Activated T-helper 2 cell treated with anti-CD3 and anti-CD28 coated beads, Interferon-gamma antibody, Interleukin-2, Interleukin-4, amounts not matched to agents 10 μg/mL and 5 μg/mL and 100 μg/mL, durations not matched to agents 14 hours and 24 hours and 36 hours (primary cell): ENCODE data around the gene POMT2. TPM values are rescaled to one million over a fixed set of nuclear protein-coding genes. Genes with fewer than 3 reads are reported as not detected.
"Not testable (repeated sequence)": the region's sequence is repeated elsewhere in the genome, so short reads cannot be mapped to it uniquely, and the experiment has no call there.

Experiments used
- DNase-seq: peaks from one replicate; pipeline ENCODE4 v3.0.0; 2021; ENCODE audit warnings: low spot score
- H3K27ac Mint-ChIP-seq: one replicate; pipeline ENCODE4 v1.8.0; 2021; ENCODE audit warnings: mixed read lengths
- H3K27me3 Mint-ChIP-seq: one replicate; pipeline ENCODE4 v1.8.0; 2021; ENCODE audit warnings: low read depth, mixed read lengths
- H3K36me3 Mint-ChIP-seq: one replicate; pipeline ENCODE4 v1.8.0; 2021; ENCODE audit warnings: low read depth, mixed read lengths
- H3K4me1 Mint-ChIP-seq: one replicate; pipeline ENCODE4 v1.8.0; 2021; ENCODE audit warnings: low read depth, mixed read lengths
- H3K4me3 Mint-ChIP-seq: one replicate; pipeline ENCODE4 v1.8.0; 2021; ENCODE audit warnings: low read depth, mild to moderate bottlenecking, moderate library complexity, mixed read lengths
- H3K9me3 Mint-ChIP-seq: one replicate; pipeline ENCODE4 v1.8.0; 2021; ENCODE audit warnings: mixed read lengths
- intact Hi-C: fragments of 100-400 bp; cut with micrococcal nuclease; formaldehyde crosslinking; loops from one replicate; pipeline ENCODE4 v1.15.1; 2023
- total RNA-seq: library from RNA; stranded (reverse); gene quantifications from 2 replicates; pipeline ENCODE4 v1.2.3, GENCODE V29; 2022

POMT2 gene
- total RNA-seq, 1 donor from 2014 or later, result 27.7 TPM

DNA sequence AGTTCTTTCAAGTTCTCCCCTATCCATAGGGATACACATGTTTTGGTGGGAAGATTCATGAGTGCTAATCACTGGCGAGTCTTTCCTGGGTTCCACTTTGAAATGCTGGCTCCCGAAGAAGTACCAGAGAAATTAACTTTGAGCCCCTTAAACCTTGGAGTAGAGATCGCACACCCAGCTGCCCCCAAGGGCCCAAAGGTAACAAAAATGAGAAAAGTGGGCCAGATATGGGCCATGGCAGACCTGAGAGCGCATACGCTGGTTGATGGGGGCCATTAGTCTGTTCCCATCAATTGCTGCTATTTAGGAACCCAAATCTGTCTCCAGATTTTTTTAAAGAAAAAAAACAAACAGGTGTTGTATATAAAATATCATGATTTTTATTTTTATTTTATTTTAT is 2.3 kb upstream of the POMT2 start:
- Mint-ChIP-seq H3K4me3 (no peak overlapping the region), H3K4me1 (peaks cover 20% of the 10 kb centered on the region), H3K27ac (no peak overlapping the region), H3K9me3 (no peaks in the 10 kb centered on the region), H3K36me3 (no peaks in the 10 kb centered on the region), H3K27me3 (no peaks in the 10 kb centered on the region)
- DNase-seq, result no peak
- intact Hi-C loops, result loop anchor here (5.0 kb wide), 1 partner anchor 384 kb away; the partner anchor contains the start of genes ALKBH1 and SLIRP

GRCh38 chr14:77322250-77322902 is 1.7 kb upstream of the POMT2 start:
- DNase-seq, result no peak
- H3K4me1 Mint-ChIP-seq, result peaks cover 20% of the 10 kb centered on the region
- intact Hi-C loops, result loop anchor here (5.0 kb wide), 1 partner anchor 385 kb away; the partner anchor contains the start of genes ALKBH1 and SLIRP
- no peaks in the 10 kb centered on the region for H3K9me3 Mint-ChIP-seq
- H3K27ac Mint-ChIP-seq, result peak overlapping the region; percentile 100
- peak overlapping the region; percentile 98 for H3K4me3 Mint-ChIP-seq
- no peaks in the 10 kb centered on the region for H3K36me3 Mint-ChIP-seq
- no peaks in the 10 kb centered on the region for H3K27me3 Mint-ChIP-seq

DNA sequence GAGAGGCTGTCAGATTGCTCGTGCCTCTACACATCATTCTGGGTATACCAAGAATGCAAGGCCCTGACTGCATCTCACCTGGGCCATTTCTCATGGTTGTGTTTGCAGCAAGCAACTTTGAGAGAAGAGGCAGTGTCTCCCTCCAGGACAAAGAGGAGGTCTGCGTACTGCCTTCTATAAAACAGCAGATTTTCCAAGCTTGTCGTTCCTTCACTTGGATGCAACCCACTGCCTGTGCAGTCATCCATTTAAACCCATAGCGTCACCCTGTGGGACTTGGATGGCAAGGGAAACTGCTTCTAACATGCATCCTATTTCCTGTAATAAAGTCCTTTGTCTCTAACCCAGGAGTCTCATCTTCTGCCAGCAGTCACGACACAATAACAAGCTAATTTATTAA is 1.3 kb downstream of the POMT2 start:
- no peak overlapping the region for H3K4me3 Mint-ChIP-seq
- DNase-seq, result no peak
- intact Hi-C loops, result no loop called here

GRCh38 chr14:77318756-77319155 is 1.9 kb downstream of the POMT2 start:
- H3K27me3 Mint-ChIP-seq, H3K36me3 Mint-ChIP-seq, intact Hi-C loops, DNase-seq, H3K9me3 Mint-ChIP-seq, H3K4me3 Mint-ChIP-seq, H3K27ac Mint-ChIP-seq: not testable (repeated sequence)
- peaks cover 20% of the 10 kb centered on the region for H3K4me1 Mint-ChIP-seq

More for the DNA sequence above, 1.3 kb downstream of the POMT2 start:
- Mint-ChIP-seq H3K27me3 (no peaks in the 10 kb centered on the region), H3K27ac (no peak overlapping the region), H3K9me3 (no peaks in the 10 kb centered on the region), H3K4me1 (peaks cover 20% of the 10 kb centered on the region), H3K36me3 (no peaks in the 10 kb centered on the region)

DNA sequence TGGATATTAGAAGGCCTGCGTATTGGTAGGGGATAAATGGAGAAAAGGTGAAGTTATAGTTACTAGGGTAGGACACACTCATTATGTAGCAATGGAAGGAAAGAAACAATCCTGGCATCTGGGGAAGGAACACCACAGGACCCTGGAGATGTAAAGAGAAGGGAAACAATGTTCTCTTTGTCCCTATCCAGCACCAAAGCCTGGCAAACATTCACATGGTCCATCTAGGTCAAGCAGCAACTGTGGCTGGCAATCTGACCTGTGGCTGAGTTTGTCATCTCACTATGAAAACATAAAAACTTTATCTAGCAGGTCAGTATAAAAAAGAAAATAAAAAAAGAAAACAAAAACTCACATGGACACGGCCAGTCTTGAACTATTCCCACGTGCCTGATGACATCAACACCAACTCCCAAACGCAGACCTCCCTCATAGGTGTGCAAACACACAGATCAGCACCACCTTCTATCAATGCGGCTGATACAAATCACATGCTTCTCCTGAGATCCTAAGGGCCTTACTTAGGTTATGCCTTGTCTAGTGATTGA is 2.6 kb downstream of the POMT2 start:
- Mint-ChIP-seq H3K4me1 (peaks cover 20% of the 10 kb centered on the region), H3K9me3 (no peaks in the 10 kb centered on the region), H3K36me3 (no peaks in the 10 kb centered on the region), H3K4me3 (no peak overlapping the region), H3K27me3 (no peaks in the 10 kb centered on the region), H3K27ac (no peak overlapping the region)
- no peak for DNase-seq
- intact Hi-C loops, result no loop called here

- no peaks in the 10 kb centered on the region for H3K9me3 Mint-ChIP-seq
- H3K4me3 Mint-ChIP-seq, result no peak overlapping the region
- no peak overlapping the region for H3K27ac Mint-ChIP-seq
- DNase-seq, result no peak
- no peaks in the 10 kb centered on the region for H3K27me3 Mint-ChIP-seq
- intact Hi-C loops, result loop anchor here (1.0 kb wide), 2 partner anchors 14 to 165 kb away; no protein-coding TSS in a partner anchor
- peaks cover 12% of the 10 kb centered on the region for H3K4me1 Mint-ChIP-seq
- H3K36me3 Mint-ChIP-seq, result no peaks in the 10 kb centered on the region
Measured at GRCh38 chr14:77316872-77317301, 3.8 kb downstream of the POMT2 start.

DNA sequence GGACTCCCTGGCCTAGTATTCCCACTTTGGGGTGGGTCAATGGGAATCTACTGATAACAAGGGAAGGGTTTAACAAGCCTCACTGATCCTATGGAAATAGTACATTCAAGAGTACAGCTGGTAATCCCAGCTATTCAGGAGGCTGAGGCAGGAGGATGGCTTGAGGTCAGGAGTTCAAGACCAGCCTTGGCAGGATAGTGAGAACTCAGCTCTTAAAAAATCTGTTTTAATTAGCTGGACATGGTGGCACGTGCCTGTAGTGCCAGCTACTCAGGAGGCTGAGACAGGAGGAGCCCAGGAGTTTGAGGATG is 4.5 kb downstream of the POMT2 start:
- no peak for DNase-seq
- Mint-ChIP-seq H3K27ac (no peak overlapping the region), H3K27me3 (no peaks in the 10 kb centered on the region), H3K4me1 (peaks cover 10% of the 10 kb centered on the region), H3K36me3 (no peaks in the 10 kb centered on the region), H3K4me3 (no peak overlapping the region), H3K9me3 (no peaks in the 10 kb centered on the region)
- intact Hi-C loops, result loop anchor here (1.0 kb wide), 2 partner anchors 13 to 164 kb away; no protein-coding TSS in a partner anchor

DNA sequence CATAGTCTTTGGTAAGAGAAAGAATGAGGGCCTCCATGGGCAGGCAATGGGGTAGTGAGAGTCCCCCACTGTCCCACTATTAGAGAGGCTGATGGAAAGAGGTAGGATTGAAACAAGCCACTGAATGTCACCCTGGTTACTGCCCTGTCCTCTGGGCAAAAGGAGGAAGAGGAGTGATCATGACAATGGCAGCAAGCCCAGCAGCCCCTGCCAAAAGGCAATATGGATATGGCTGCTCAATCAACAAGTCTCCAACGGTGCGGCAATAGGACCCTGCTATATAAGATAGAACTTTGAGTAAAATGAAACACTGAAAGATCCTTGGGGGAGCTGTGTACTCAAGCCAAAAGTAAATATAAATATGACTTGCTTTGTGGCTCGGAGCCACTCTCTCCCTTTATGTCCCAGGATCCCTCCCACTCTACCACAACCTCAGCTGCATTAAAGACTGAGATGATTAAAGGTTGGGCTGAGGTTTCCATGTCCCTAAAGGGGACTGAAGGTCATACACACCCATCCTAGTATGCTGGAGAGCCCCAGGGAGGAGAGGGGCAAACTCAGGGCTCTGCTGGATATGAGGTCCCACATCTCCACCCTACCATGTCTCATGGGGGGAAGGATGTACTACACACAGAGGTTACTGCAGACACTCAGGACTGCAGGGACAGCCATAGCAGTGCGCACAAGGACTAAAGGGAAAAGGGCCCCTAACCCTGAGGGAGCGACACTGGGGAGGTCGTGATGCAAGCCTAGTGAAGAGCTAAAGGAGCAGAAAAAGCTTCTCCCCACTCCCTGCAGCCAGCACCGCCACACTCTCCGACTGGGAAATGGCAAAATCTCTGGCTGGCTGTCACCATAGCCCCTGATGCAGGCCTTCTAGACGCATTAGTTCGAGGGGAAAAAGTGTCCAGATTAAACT is 5.9 kb downstream of the POMT2 start:
- Mint-ChIP-seq H3K36me3 (no peaks in the 10 kb centered on the region), H3K4me1 (peaks cover 6% of the 10 kb centered on the region), H3K27ac (no peak overlapping the region), H3K27me3 (no peaks in the 10 kb centered on the region), H3K9me3 (no peaks in the 10 kb centered on the region), H3K4me3 (no peak overlapping the region)
- intact Hi-C loops, result no loop called here
- no peak for DNase-seq

DNA sequence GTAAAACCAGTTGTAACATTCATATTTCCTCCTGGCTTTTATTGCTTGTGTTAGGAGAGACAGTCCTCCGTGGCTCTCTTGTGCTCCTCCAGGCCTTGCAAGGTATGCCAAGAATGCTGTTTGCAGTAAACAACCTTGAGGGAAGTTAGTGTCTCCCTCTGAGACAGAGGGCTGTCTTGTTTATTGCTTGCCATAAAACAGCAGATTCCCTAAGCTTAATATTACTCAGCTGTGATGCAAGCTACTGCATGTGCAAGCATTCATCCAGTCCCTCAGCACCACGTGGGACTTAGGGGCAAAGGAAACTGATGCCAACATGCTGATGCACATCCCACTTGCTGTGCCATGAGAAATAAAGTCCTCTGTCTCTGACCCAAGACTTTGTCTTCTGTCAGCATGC is 6.6 kb downstream of the POMT2 start:
- intact Hi-C loops, result no loop called here
- H3K4me1 Mint-ChIP-seq, result no peaks in the 10 kb centered on the region
- DNase-seq, result no peak
- no peak overlapping the region for H3K4me3 Mint-ChIP-seq
- no peaks in the 10 kb centered on the region for H3K27me3 Mint-ChIP-seq
- H3K9me3 Mint-ChIP-seq, result no peaks in the 10 kb centered on the region
- no peaks in the 10 kb centered on the region for H3K36me3 Mint-ChIP-seq
- no peak overlapping the region for H3K27ac Mint-ChIP-seq

- DNase-seq, result no peak
- Mint-ChIP-seq H3K36me3 (no peaks in the 10 kb centered on the region), H3K27ac (no peak overlapping the region), H3K4me1 (peaks cover 1% of the 10 kb centered on the region), H3K4me3 (no peak overlapping the region), H3K27me3 (no peaks in the 10 kb centered on the region), H3K9me3 (no peaks in the 10 kb centered on the region)
- intact Hi-C loops, result no loop called here
Measured at GRCh38 chr14:77313371-77313770, 7.3 kb downstream of the POMT2 start.

DNA sequence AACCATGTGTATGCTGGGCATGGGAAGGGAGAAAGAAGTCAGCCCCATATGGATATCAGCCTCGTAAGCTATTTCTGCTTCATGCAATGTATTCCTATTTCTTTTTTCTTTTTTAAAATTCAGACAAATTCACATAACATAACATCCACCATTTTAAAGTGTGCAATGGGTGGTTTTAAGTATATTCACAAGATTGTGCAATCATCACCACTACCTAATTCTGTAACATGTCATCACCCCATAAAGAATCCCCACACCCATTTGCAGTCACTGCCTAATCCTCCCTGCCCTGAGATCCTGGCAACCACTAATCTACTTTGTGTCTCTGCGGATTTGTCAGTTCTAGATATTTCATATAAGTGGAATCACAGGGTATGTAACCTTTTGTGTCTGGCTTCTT is 9.5 kb downstream of the POMT2 start:
- H3K27ac Mint-ChIP-seq, result no peak overlapping the region
- no peaks in the 10 kb centered on the region for H3K27me3 Mint-ChIP-seq
- no peaks in the 10 kb centered on the region for H3K9me3 Mint-ChIP-seq
- H3K4me1 Mint-ChIP-seq, result peaks cover 10% of the 10 kb centered on the region
- no peaks in the 10 kb centered on the region for H3K36me3 Mint-ChIP-seq
- DNase-seq, result no peak
- H3K4me3 Mint-ChIP-seq, result no peak overlapping the region
- intact Hi-C loops, result no loop called here

DNA sequence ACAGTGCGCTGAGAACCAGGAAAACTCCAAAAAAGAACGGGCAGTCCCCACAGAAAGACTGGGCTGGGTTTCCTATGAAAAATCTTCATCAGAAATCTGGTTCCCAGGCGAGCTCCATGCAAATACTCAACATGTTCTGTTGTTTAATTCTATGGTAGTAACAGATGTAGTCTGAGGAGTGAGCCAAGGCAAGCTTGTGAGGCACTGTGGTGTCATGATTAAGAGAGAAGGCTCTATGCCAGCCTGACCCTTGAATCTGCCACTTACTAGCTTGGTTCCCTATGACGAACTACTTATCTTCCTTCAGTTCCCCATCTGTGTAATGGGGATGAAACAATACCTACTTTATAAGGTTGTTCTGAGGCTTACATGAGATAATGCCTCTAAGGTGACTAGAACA is 10.7 kb downstream of the POMT2 start:
- intact Hi-C loops, result no loop called here
- no peak overlapping the region for H3K27ac Mint-ChIP-seq
- peaks cover 1% of the 10 kb centered on the region for H3K27me3 Mint-ChIP-seq
- H3K4me1 Mint-ChIP-seq, result peaks cover 12% of the 10 kb centered on the region
- no peaks in the 10 kb centered on the region for H3K9me3 Mint-ChIP-seq
- H3K4me3 Mint-ChIP-seq, result no peak overlapping the region
- DNase-seq, result no peak
- peaks cover 3% of the 10 kb centered on the region for H3K36me3 Mint-ChIP-seq

DNA sequence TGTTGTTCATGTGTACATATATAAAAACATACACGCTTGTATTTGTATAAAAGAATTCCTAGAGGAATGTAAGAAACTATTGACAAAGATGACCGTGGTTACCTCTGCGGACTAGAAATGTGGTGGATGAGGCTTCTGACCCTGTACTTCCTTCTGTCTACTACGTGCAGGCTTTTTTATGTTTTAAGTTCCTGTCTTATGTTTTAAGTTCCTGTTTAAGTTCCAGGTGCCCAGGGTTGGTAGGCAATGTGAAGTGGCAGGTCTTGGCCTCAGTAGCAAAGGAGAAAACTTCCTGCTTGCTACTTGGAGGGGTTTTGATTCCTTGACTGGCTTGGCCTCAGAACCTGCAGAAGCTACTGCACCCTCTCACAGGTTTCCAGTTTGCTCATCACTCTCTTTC is 11.6 kb downstream of the POMT2 start:
- peaks cover 7% of the 10 kb centered on the region for H3K36me3 Mint-ChIP-seq
- intact Hi-C loops, result loop anchor here (10.0 kb wide), 1 partner anchor 246 kb away; no protein-coding TSS in a partner anchor
- peaks cover 1% of the 10 kb centered on the region for H3K27me3 Mint-ChIP-seq
- no peak overlapping the region for H3K4me3 Mint-ChIP-seq
- no peak overlapping the region for H3K27ac Mint-ChIP-seq
- no peak for DNase-seq
- H3K9me3 Mint-ChIP-seq, result no peaks in the 10 kb centered on the region
- peaks cover 20% of the 10 kb centered on the region for H3K4me1 Mint-ChIP-seq
